T-cell (primary cell): Measurements from ENCODE around the gene ARHGAP22. TPM values are rescaled to one million over a fixed set of nuclear protein-coding genes. Genes with fewer than 3 reads are reported as not detected.

Source experiments
- ATAC-seq, 4 experiments: fragments of 200-7000 bp in 3 of 4; fragments of 150-1000 bp in 1 of 4; cut with Tn5 transposase; replicated peaks in 1 of 4; 1 replicate in 3 of 4; 2 replicates in 1 of 4; pipeline ENCODE4 v1.10.0; 2021; ENCODE audit warnings: moderate library complexity in 3 of 4, mild to moderate bottlenecking in 2 of 4, moderate number of reproducible peaks in 1 of 4
- CTCF ChIA-PET, 2 donors: fragments of 300-600 bp; sonication (Branson Sonifier 250); formaldehyde crosslinking; loops; one replicate each; lab custom pipeline; 2022; ENCODE audit warnings: antibody characterized with exemption in 2 of 2; lab: Charles Lee
- POLR2A ChIA-PET, 2 donors: fragments of 300-600 bp; sonication (Branson Sonifier 250); formaldehyde crosslinking; loops; one replicate each; lab custom pipeline; 2022; ENCODE audit warnings: antibody characterized with exemption in 2 of 2; lab: Charles Lee
- DNase-seq, 35 experiments: peaks; one replicate each; pipeline versions ENCODE4 v3.0.0 to v3.0.0-alpha.2; 2013 to 2023
- H3K27ac ChIP-seq: one replicate; pipeline ENCODE4 v1.5.1; 2013; ENCODE audit warnings: low read length
- H3K27me3 ChIP-seq, 2 experiments: replicated peaks in 1 of 2; 1 replicate in 1 of 2; 2 replicates in 1 of 2; pipeline versions ENCODE4 v1.6.1 to v1.7.0; 2013; ENCODE audit warnings: low read length in 1 of 2, mixed read lengths in 1 of 2; ENCODE audit not compliant: control insufficient read depth in 2 of 2, insufficient read depth in 2 of 2; ENCODE audit errors: extremely low read depth in 1 of 2
- H3K36me3 ChIP-seq, 2 donors: 1 replicate in 1 of 2; 2 replicates in 1 of 2; pipeline versions ENCODE4 v1.6.1 to v1.7.0; 2013; ENCODE audit warnings: low read length in 1 of 2; ENCODE audit not compliant: control insufficient read depth in 2 of 2, insufficient read depth in 1 of 2; ENCODE audit errors: extremely low read depth in 1 of 2
- H3K4me1 ChIP-seq, 2 experiments: 1 replicate in 1 of 2; 2 replicates in 1 of 2; pipeline versions ENCODE4 v1.6.1 to v1.7.0; 2013; ENCODE audit warnings: low read length in 2 of 2, mixed read lengths in 1 of 2; ENCODE audit not compliant: insufficient read depth in 2 of 2, control insufficient read depth in 1 of 2; ENCODE audit errors: extremely low read depth in 1 of 2
- H3K4me3 ChIP-seq, 2 donors: 1 replicate in 1 of 2; 2 replicates in 1 of 2; pipeline versions ENCODE4 v1.5.1 to v1.7.0; 2013; ENCODE audit warnings: mild to moderate bottlenecking in 2 of 2, low read length in 1 of 2, moderate library complexity in 1 of 2; ENCODE audit not compliant: control insufficient read depth in 1 of 2; ENCODE audit errors: extremely low read depth in 1 of 2
- H3K9me3 ChIP-seq: 2 replicates; pipeline ENCODE4 v1.7.0; 2013
- H3K27ac Mint-ChIP-seq, 2 donors: one replicate each; pipeline ENCODE4 v1.8.0; 2020 to 2021; ENCODE audit warnings: mild to moderate bottlenecking in 2 of 2, mixed read lengths in 2 of 2
- H3K27me3 Mint-ChIP-seq, 2 donors: one replicate each; pipeline ENCODE4 v1.8.0; 2021 to 2022; ENCODE audit warnings: mixed read lengths in 2 of 2
- H3K36me3 Mint-ChIP-seq: one replicate; pipeline ENCODE4 v1.8.0; 2021; ENCODE audit warnings: mixed read lengths
- H3K4me1 Mint-ChIP-seq, 3 donors: one replicate each; pipeline ENCODE4 v1.8.0; 2020 to 2022; ENCODE audit warnings: mixed read lengths in 3 of 3, mild to moderate bottlenecking in 1 of 3
- H3K4me3 Mint-ChIP-seq, 3 donors: one replicate each; pipeline ENCODE4 v1.8.0; 2020 to 2022; ENCODE audit warnings: mild to moderate bottlenecking in 3 of 3, mixed read lengths in 3 of 3, moderate library complexity in 3 of 3
- H3K9me3 Mint-ChIP-seq, 3 donors: one replicate each; pipeline ENCODE4 v1.8.0; 2020 to 2022; ENCODE audit warnings: mixed read lengths in 3 of 3
- WGBS: methylation state at CpG from one replicate; pipeline ENCODE4 v1.1.5; 2013; ENCODE audit warnings: missing lambda C conversion rate; ENCODE audit not compliant: insufficient coverage; 5-methylcytosine and 5-hydroxymethylcytosine counted together
- total RNA-seq, 35 experiments: library from RNA in 6 of 35; stranded (reverse) in 6 of 35; fragments of 120-200 nt in 1 of 35; gene quantifications; one replicate each; pipeline versions ENCODE4 v1.2.1 to v1.2.4 and lab custom pipeline; 2013 to 2026

Gene ARHGAP22
- total RNA-seq, 5 donors from 2014 or later (not counting 1 experiment from before 2014, with no cell fraction given): 0.33 to 2.2 (median 0.60) TPM

GRCh38 chr10:48511066-48511874 is 93.6 kb downstream of the ARHGAP22 start:
- Mint-ChIP-seq H3K36me3 (no peaks in the 10 kb centered on the region), H3K4me1 (no peaks in the 10 kb centered on the region), H3K4me3 (no peak overlapping the region), H3K9me3 (peaks cover 4 to 20% (median 14%) of the 10 kb centered on the region in 3 donors), H3K27ac (no peak overlapping the region), H3K27me3 (peaks cover 3 to 6% of the 10 kb centered on the region in 2 donors)
- H3K27me3 ChIP-seq: peaks cover 0 to 10% of the 10 kb centered on the region in 2 experiments
- no peak overlapping the region for H3K4me3 ChIP-seq
- no peak overlapping the region for H3K27ac ChIP-seq
- DNase-seq (no peak), ATAC-seq (no peak)
- H3K9me3 ChIP-seq: no peaks in the 10 kb centered on the region
- H3K36me3 ChIP-seq: no peaks in the 10 kb centered on the region
- CTCF ChIA-PET: no interaction called here
- POLR2A ChIA-PET: no interaction called here
- H3K4me1 ChIP-seq: no peaks in the 10 kb centered on the region
- 83% methylated on average over 12 of the region's 13 CpGs for WGBS

GRCh38 chr10:48509974-48510692 is 94.7 kb downstream of the ARHGAP22 start:
- Mint-ChIP-seq H3K9me3 (peaks cover 2 to 13% (median 12%) of the 10 kb centered on the region in 3 donors), H3K27ac (no peak overlapping the region), H3K4me3 (no peak overlapping the region), H3K36me3 (no peaks in the 10 kb centered on the region), H3K27me3 (peaks cover 3 to 7% of the 10 kb centered on the region in 2 donors), H3K4me1 (no peaks in the 10 kb centered on the region)
- no peak overlapping the region for H3K27ac ChIP-seq
- H3K36me3 ChIP-seq: no peaks in the 10 kb centered on the region
- DNase-seq: peak in 2 of 35 experiments; percentile 5 to 10
- no peak for ATAC-seq
- H3K9me3 ChIP-seq: no peaks in the 10 kb centered on the region
- WGBS: 48% methylated on average over 2 of the region's 8 CpGs
- H3K4me1 ChIP-seq: no peaks in the 10 kb centered on the region
- peaks cover 0 to 17% of the 10 kb centered on the region in 2 experiments for H3K27me3 ChIP-seq
- POLR2A ChIA-PET: no interaction called here
- CTCF ChIA-PET: no interaction called here
- H3K4me3 ChIP-seq: no peak overlapping the region

- ChIA-PET CTCF (no interaction called here), POLR2A (no interaction called here)
- H3K4me1 ChIP-seq: no peaks in the 10 kb centered on the region
- H3K27ac ChIP-seq: no peak overlapping the region
- no peaks in the 10 kb centered on the region for H3K36me3 ChIP-seq
- H3K36me3 Mint-ChIP-seq: no peaks in the 10 kb centered on the region
- peaks cover 3 to 7% of the 10 kb centered on the region in 2 donors for H3K27me3 Mint-ChIP-seq
- H3K4me3 Mint-ChIP-seq: no peak overlapping the region
- no peak for ATAC-seq
- H3K9me3 Mint-ChIP-seq: peaks cover 0 to 6% (median 3%) of the 10 kb centered on the region in 3 donors
- H3K27ac Mint-ChIP-seq: no peak overlapping the region
- peaks cover 0 to 20% of the 10 kb centered on the region in 2 experiments for H3K27me3 ChIP-seq
- no peaks in the 10 kb centered on the region for H3K9me3 ChIP-seq
- WGBS: 81% methylated on average over 10 of the region's 17 CpGs
- H3K4me3 ChIP-seq: no peak overlapping the region
- H3K4me1 Mint-ChIP-seq: no peaks in the 10 kb centered on the region
- DNase-seq: no peak
Measured at GRCh38 chr10:48508791-48509772, 95.8 kb downstream of the ARHGAP22 start.

- Mint-ChIP-seq H3K9me3 (peaks cover 0 to 3% (median 0%) of the 10 kb centered on the region in 3 donors), H3K27me3 (peaks cover 3 to 7% of the 10 kb centered on the region in 2 donors), H3K27ac (no peak overlapping the region), H3K4me1 (no peaks in the 10 kb centered on the region), H3K36me3 (no peaks in the 10 kb centered on the region), H3K4me3 (no peak overlapping the region)
- ChIA-PET CTCF (no interaction called here), POLR2A (no interaction called here)
- no peak for ATAC-seq
- no peak for DNase-seq
- H3K36me3 ChIP-seq: no peaks in the 10 kb centered on the region
- WGBS: 73% methylated on average over 6 of the region's 7 CpGs
- H3K27me3 ChIP-seq: peaks cover 0 to 20% of the 10 kb centered on the region in 2 experiments
- H3K9me3 ChIP-seq: no peaks in the 10 kb centered on the region
- H3K27ac ChIP-seq: no peak overlapping the region
- H3K4me3 ChIP-seq: no peak overlapping the region
- no peaks in the 10 kb centered on the region for H3K4me1 ChIP-seq
Measured at GRCh38 chr10:48507933-48508790, 96.7 kb downstream of the ARHGAP22 start.

GRCh38 chr10:48507494-48507893 is 97.4 kb downstream of the ARHGAP22 start:
- Histone ChIP-seq H3K27me3 (peaks cover 0 to 20% of the 10 kb centered on the region in 2 experiments), H3K9me3 (no peaks in the 10 kb centered on the region), H3K4me3 (no peak overlapping the region), H3K4me1 (no peaks in the 10 kb centered on the region), H3K27ac (no peak overlapping the region), H3K36me3 (no peaks in the 10 kb centered on the region)
- no peaks in the 10 kb centered on the region for H3K9me3 Mint-ChIP-seq
- H3K27me3 Mint-ChIP-seq: peaks cover 3 to 7% of the 10 kb centered on the region in 2 donors
- POLR2A ChIA-PET: no interaction called here
- H3K27ac Mint-ChIP-seq: no peak overlapping the region
- no peak overlapping the region for H3K4me3 Mint-ChIP-seq
- CTCF ChIA-PET: no interaction called here
- no peaks in the 10 kb centered on the region for H3K4me1 Mint-ChIP-seq
- 33% methylated on average over 1 of the region's 6 CpGs for WGBS
- no peaks in the 10 kb centered on the region for H3K36me3 Mint-ChIP-seq
- no peak for ATAC-seq
- no peak for DNase-seq
